Activated CD8-positive, alpha-beta T cell treated with anti-CD3 and anti-CD28 coated beads, Interleukin-2, amount 10 ng/mL, durations not matched to agents 7 days and 5 days (primary cell): Measurements from ENCODE around the gene ZNF800. TPM values are rescaled to one million over a fixed set of nuclear protein-coding genes. Genes with fewer than 3 reads are reported as not detected.

Experiments
- ATAC-seq: fragments of 150-1000 bp; cut with Tn5 transposase; one replicate; pipeline ENCODE4 v1.10.0; 2021; ENCODE audit warnings: moderate library complexity
- CTCF ChIA-PET: fragments of 350-600 bp; sonication (Branson Sonifier 250); formaldehyde crosslinking; loops from one replicate; lab custom pipeline; 2021; ENCODE audit warnings: antibody characterized with exemption; lab: Charles Lee
- POLR2A ChIA-PET: fragments of 350-600 bp; sonication (Branson Sonifier 250); formaldehyde crosslinking; loops from one replicate; lab custom pipeline; 2021; ENCODE audit warnings: antibody characterized with exemption; lab: Charles Lee
- DNase-seq: peaks from one replicate; pipeline ENCODE4 v3.0.0-alpha.2; 2020
- H3K27ac Mint-ChIP-seq: one replicate; pipeline ENCODE4 v1.8.0; 2021; ENCODE audit warnings: mild to moderate bottlenecking, mixed read lengths
- H3K27me3 Mint-ChIP-seq: one replicate; pipeline ENCODE4 v1.8.0; 2021; ENCODE audit warnings: low read depth, mixed read lengths
- H3K36me3 Mint-ChIP-seq: one replicate; pipeline ENCODE4 v1.8.0; 2021; ENCODE audit warnings: low read depth, mixed read lengths
- H3K4me1 Mint-ChIP-seq: one replicate; pipeline ENCODE4 v1.8.0; 2021; ENCODE audit warnings: low read depth, mixed read lengths
- H3K4me3 Mint-ChIP-seq: one replicate; pipeline ENCODE4 v1.8.0; 2021; ENCODE audit warnings: mild to moderate bottlenecking, mixed read lengths
- H3K9me3 Mint-ChIP-seq: one replicate; pipeline ENCODE4 v1.8.0; 2022; ENCODE audit warnings: mixed read lengths; ENCODE audit not compliant: insufficient read depth
- total RNA-seq, 2 experiments: library from RNA; stranded (reverse); gene quantifications; one replicate each; pipeline ENCODE4 v1.2.3, GENCODE V29; 2021

The ZNF800 gene
- total RNA-seq, 2 experiments from 2014 or later, result 40.7 to 43.2 TPM

GRCh38 chr7:127375631-127376030 lies 16.9 kb downstream of the ZNF800 start:
- CTCF ChIA-PET, result interaction anchor here (1.0 to 1.4 kb wide), 2 partner anchors 28 to 72 kb away, joined by 3 to 5 read pairs; no protein-coding TSS in a partner anchor

GRCh38 chr7:127367679-127368078 lies 24.8 kb downstream of the ZNF800 start:
- CTCF ChIA-PET, result interaction anchor here (1.1 to 2.5 kb wide), 2 partner anchors 19 to 80 kb away, joined by 3 to 12 read pairs; no protein-coding TSS in a partner anchor
- no peak overlapping the region for H3K4me3 Mint-ChIP-seq
- POLR2A ChIA-PET, result interaction anchor here (1.5 kb wide), 1 partner anchor 25 kb away, joined by 6 read pairs; the partner anchor contains the start of gene ZNF800

More at GRCh38 chr7:127375631-127376030, 16.9 kb downstream of the ZNF800 start:
- no peak for DNase-seq
- no peak for ATAC-seq
- peaks cover 44% of the 10 kb centered on the region for H3K36me3 Mint-ChIP-seq
- no peak overlapping the region for H3K4me3 Mint-ChIP-seq
- no peak overlapping the region for H3K27ac Mint-ChIP-seq
- H3K9me3 Mint-ChIP-seq, result no peaks in the 10 kb centered on the region
- H3K4me1 Mint-ChIP-seq, result peaks cover 39% of the 10 kb centered on the region
- POLR2A ChIA-PET, result interaction anchor here (0.9 kb wide), 1 partner anchor 17 kb away, joined by 5 read pairs; the partner anchor contains the start of gene ZNF800
- H3K27me3 Mint-ChIP-seq, result no peaks in the 10 kb centered on the region

GRCh38 chr7:127366680-127367079 lies 25.8 kb downstream of the ZNF800 start:
- ChIA-PET POLR2A (interaction anchor here (2.9 kb wide), 1 partner anchor 25 kb away, joined by 11 read pairs; the partner anchor contains the start of gene ZNF800), CTCF (interaction anchor here (2.5 kb wide), 1 partner anchor 18 kb away, joined by 12 read pairs; no protein-coding TSS in a partner anchor)
- DNase-seq, result no peak
- Mint-ChIP-seq H3K36me3 (peaks cover 41% of the 10 kb centered on the region), H3K4me3 (no peak overlapping the region), H3K4me1 (peaks cover 8% of the 10 kb centered on the region), H3K27ac (no peak overlapping the region), H3K9me3 (no peaks in the 10 kb centered on the region), H3K27me3 (no peaks in the 10 kb centered on the region)
- no peak for ATAC-seq

More at GRCh38 chr7:127367679-127368078, 24.8 kb downstream of the ZNF800 start:
- Mint-ChIP-seq H3K36me3 (peaks cover 39% of the 10 kb centered on the region), H3K9me3 (no peaks in the 10 kb centered on the region), H3K27me3 (no peaks in the 10 kb centered on the region), H3K4me1 (peaks cover 8% of the 10 kb centered on the region), H3K27ac (no peak overlapping the region)
- DNase-seq (no peak), ATAC-seq (no peak)

GRCh38 chr7:127365957-127366315 lies 26.6 kb downstream of the ZNF800 start:
- ChIA-PET CTCF (interaction anchor here (0.9 to 2.5 kb wide), 2 partner anchors 14 to 18 kb away, joined by 3 to 10 read pairs; no protein-coding TSS in a partner anchor), POLR2A (interaction anchor here (1.1 to 2.9 kb wide), 2 partner anchors 17 to 26 kb away, joined by 3 to 11 read pairs; partner anchors contain the start of gene ZNF800)
- Mint-ChIP-seq H3K4me3 (no peak overlapping the region), H3K27ac (no peak overlapping the region), H3K4me1 (peaks cover 8% of the 10 kb centered on the region), H3K27me3 (no peaks in the 10 kb centered on the region), H3K36me3 (peaks cover 39% of the 10 kb centered on the region), H3K9me3 (no peaks in the 10 kb centered on the region)
- ATAC-seq (no peak), DNase-seq (no peak)

- Mint-ChIP-seq H3K27ac (no peak overlapping the region), H3K36me3 (peaks cover 42% of the 10 kb centered on the region), H3K4me1 (peaks cover 8% of the 10 kb centered on the region), H3K9me3 (no peaks in the 10 kb centered on the region), H3K4me3 (no peak overlapping the region), H3K27me3 (no peaks in the 10 kb centered on the region)
- ATAC-seq (no peak), DNase-seq (no peak)
- CTCF ChIA-PET, result interaction anchor here (0.9 to 2.5 kb wide), 2 partner anchors 15 to 17 kb away, joined by 3 to 10 read pairs; no protein-coding TSS in a partner anchor
- POLR2A ChIA-PET, result interaction anchor here (1.1 to 2.9 kb wide), 2 partner anchors 16 to 27 kb away, joined by 3 to 11 read pairs; partner anchors contain the start of gene ZNF800
These were observed 27.1 kb downstream of the ZNF800 start for GRCh38 chr7:127365164-127365956.

GRCh38 chr7:127362364-127363027 lies 30.0 kb downstream of the ZNF800 start:
- Mint-ChIP-seq H3K27ac (no peak overlapping the region), H3K4me1 (peaks cover 8% of the 10 kb centered on the region), H3K9me3 (no peaks in the 10 kb centered on the region), H3K36me3 (peaks cover 30% of the 10 kb centered on the region), H3K27me3 (no peaks in the 10 kb centered on the region), H3K4me3 (no peak overlapping the region)
- ChIA-PET POLR2A (no interaction called here), CTCF (interaction anchor here (1.1 kb wide), 1 partner anchor 84 kb away, joined by 5 read pairs; no protein-coding TSS in a partner anchor)
- DNase-seq, result no peak
- ATAC-seq, result no peak

GRCh38 chr7:127361736-127362135 lies 30.8 kb downstream of the ZNF800 start:
- ChIA-PET POLR2A (no interaction called here), CTCF (interaction anchor here (0.8 to 1.1 kb wide), 3 partner anchors 14 to 85 kb away, joined by 3 to 5 read pairs (median 3); no protein-coding TSS in a partner anchor)
- Mint-ChIP-seq H3K36me3 (peaks cover 31% of the 10 kb centered on the region), H3K4me1 (peaks cover 8% of the 10 kb centered on the region), H3K4me3 (no peak overlapping the region), H3K9me3 (no peaks in the 10 kb centered on the region), H3K27ac (no peak overlapping the region), H3K27me3 (no peaks in the 10 kb centered on the region)
- ATAC-seq (no peak), DNase-seq (no peak)

GRCh38 chr7:127359011-127359410 lies 33.5 kb downstream of the ZNF800 start:
- peaks cover 9% of the 10 kb centered on the region for H3K4me1 Mint-ChIP-seq
- no peaks in the 10 kb centered on the region for H3K27me3 Mint-ChIP-seq
- ATAC-seq (no peak), DNase-seq (no peak)
- H3K36me3 Mint-ChIP-seq, result peaks cover 29% of the 10 kb centered on the region
- H3K27ac Mint-ChIP-seq, result no peak overlapping the region
- POLR2A ChIA-PET, result interaction anchor here (0.7 kb wide), 1 partner anchor 33 kb away, joined by 3 read pairs; the partner anchor contains the start of gene ZNF800
- H3K4me3 Mint-ChIP-seq, result no peak overlapping the region
- CTCF ChIA-PET, result interaction anchor here (0.9 kb wide), 1 partner anchor 12 kb away, joined by 3 read pairs; no protein-coding TSS in a partner anchor
- no peaks in the 10 kb centered on the region for H3K9me3 Mint-ChIP-seq

- CTCF ChIA-PET, result interaction anchor here (1.0 to 2.9 kb wide), 2 partner anchors 12 to 93 kb away, joined by 3 to 14 read pairs; no protein-coding TSS in a partner anchor
These were observed 38.6 kb downstream of the ZNF800 start for GRCh38 chr7:127353897-127354296.

GRCh38 chr7:127350586-127350985 lies 41.9 kb downstream of the ZNF800 start:
- H3K27me3 Mint-ChIP-seq, result peaks cover 12% of the 10 kb centered on the region
- H3K27ac Mint-ChIP-seq, result no peak overlapping the region
- no peak for DNase-seq
- ChIA-PET CTCF (interaction anchor here (6.3 kb wide), 1 partner anchor 96 kb away, joined by 51 read pairs; no protein-coding TSS in a partner anchor), POLR2A (interaction anchor here (3.0 kb wide), 1 partner anchor 41 kb away, joined by 18 read pairs; the partner anchor contains the start of gene ZNF800)
- H3K4me3 Mint-ChIP-seq, result no peak overlapping the region
- ATAC-seq, result no peak
- peaks cover 19% of the 10 kb centered on the region for H3K36me3 Mint-ChIP-seq
- H3K4me1 Mint-ChIP-seq, result peaks cover 16% of the 10 kb centered on the region
- H3K9me3 Mint-ChIP-seq, result no peaks in the 10 kb centered on the region

More at GRCh38 chr7:127353897-127354296, 38.6 kb downstream of the ZNF800 start:
- peaks cover 31% of the 10 kb centered on the region for H3K36me3 Mint-ChIP-seq
- H3K4me1 Mint-ChIP-seq, result peaks cover 11% of the 10 kb centered on the region
- POLR2A ChIA-PET, result interaction anchor here (1.2 kb wide), 1 partner anchor 38 kb away, joined by 3 read pairs; the partner anchor contains the start of gene ZNF800
- no peak overlapping the region for H3K4me3 Mint-ChIP-seq
- no peak overlapping the region for H3K27ac Mint-ChIP-seq
- no peak for ATAC-seq
- no peaks in the 10 kb centered on the region for H3K9me3 Mint-ChIP-seq
- no peak for DNase-seq
- H3K27me3 Mint-ChIP-seq, result no peaks in the 10 kb centered on the region

- ChIA-PET CTCF (interaction anchor here (1.0 to 6.3 kb wide), 5 partner anchors 42 to 97 kb away, joined by 3 to 51 read pairs (median 20); partner anchors contain the start of gene ZNF800), POLR2A (interaction anchor here (1.0 to 3.0 kb wide), 2 partner anchors 16 to 42 kb away, joined by 3 to 18 read pairs; partner anchors contain the start of gene ZNF800)
- no peak for ATAC-seq
These were observed 42.6 kb downstream of the ZNF800 start for GRCh38 chr7:127349881-127350280.

More at GRCh38 chr7:127349881-127350280, 42.6 kb downstream of the ZNF800 start:
- no peak for DNase-seq
- no peaks in the 10 kb centered on the region for H3K9me3 Mint-ChIP-seq
- no peak overlapping the region for H3K27ac Mint-ChIP-seq
- no peak overlapping the region for H3K4me3 Mint-ChIP-seq
- peaks cover 12% of the 10 kb centered on the region for H3K4me1 Mint-ChIP-seq
- peaks cover 13% of the 10 kb centered on the region for H3K36me3 Mint-ChIP-seq
- H3K27me3 Mint-ChIP-seq, result peaks cover 15% of the 10 kb centered on the region
